ENCODE data around the gene HMCN2. TPM values are rescaled to one million over a fixed set of nuclear protein-coding genes. Genes with fewer than 3 reads are reported as not detected.

Gene HMCN2
- total and polyA plus RNA-seq, 2 donors (not counting 1 experiment from before 2014, with no cell fraction given): 0.01 TPM; not detected in 1

DNA sequence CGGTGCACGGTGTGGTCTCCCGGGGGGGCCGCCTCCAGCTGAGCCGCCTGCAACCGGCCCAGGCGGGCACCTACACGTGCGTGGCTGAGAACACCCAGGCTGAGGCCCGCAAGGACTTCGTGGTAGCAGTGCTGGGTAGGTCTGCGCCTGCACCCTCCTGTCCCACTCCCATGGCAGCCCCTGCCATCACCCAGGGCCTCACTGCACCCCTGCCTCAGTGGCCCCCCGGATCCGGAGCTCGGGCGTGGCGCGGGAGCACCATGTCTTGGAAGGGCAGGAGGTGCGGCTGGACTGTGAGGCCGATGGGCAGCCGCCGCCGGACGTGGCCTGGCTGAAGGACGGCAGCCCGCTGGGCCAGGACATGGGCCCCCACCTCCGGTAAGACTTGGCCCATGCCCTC lies 125.4 kb downstream of the HMCN2 start:
- Histone ChIP-seq H3K9me3 (ENCODE audit: control extremely low read depth in 1 of 3, control insufficient read depth in 2 of 3, insufficient read depth in 1 of 3, low read length in 2 of 3) (peaks cover 0 to 3% (median 0%) of the 10 kb centered on the region in 3 donors), H4K20me1 (ENCODE audit: control insufficient read depth, insufficient read depth, low read length, poor library complexity, severe bottlenecking) (no peaks in the 10 kb centered on the region), H3K79me2 (ENCODE audit: control insufficient read depth, insufficient read depth, low read length) (no peaks in the 10 kb centered on the region), H3K27me3 (replicated peaks in 1 of 4; ENCODE audit: control extremely low read depth in 1 of 4, control insufficient read depth in 3 of 4, insufficient read depth in 4 of 4, low read length in 3 of 4) (no peaks in the 10 kb centered on the region), H3K4me3 (ENCODE audit: control extremely low read depth in 1 of 5, extremely low read depth in 1 of 5, insufficient read depth in 1 of 5, low read depth in 2 of 5, low read length in 4 of 5) (no peak overlapping the region), H3K27ac (ENCODE audit: low read length in 2 of 2) (no peak overlapping the region), H3K4me1 (ENCODE audit: control insufficient read depth in 2 of 2, insufficient read depth in 2 of 2, low read length in 2 of 2) (no peaks in the 10 kb centered on the region), H2AFZ (ENCODE audit: insufficient read depth, low read depth, low read length, poor library complexity, severe bottlenecking) (no peak overlapping the region), H3K9ac (ENCODE audit: low read length) (no peak overlapping the region), H3K4me2 (replicated peaks; ENCODE audit: low read depth, low read length, poor library complexity, severe bottlenecking) (no peak overlapping the region), H3K36me3 (replicated peaks in 1 of 2; ENCODE audit: control extremely low read depth in 1 of 2, control insufficient read depth in 1 of 2, extremely low read depth in 1 of 2, insufficient read depth in 2 of 2, low read length in 1 of 2) (no peaks in the 10 kb centered on the region)
- Mint-ChIP-seq H3K4me1 (no peaks in the 10 kb centered on the region), H3K27ac (no peak overlapping the region), H3K27me3 (no peaks in the 10 kb centered on the region), H3K9me3 (ENCODE audit: insufficient read depth) (no peaks in the 10 kb centered on the region), H3K4me3 (no peak overlapping the region)
- POLR2A ChIA-PET: no interaction called here
- CTCF ChIA-PET: no interaction called here
- no peak for DNase-seq
- 95% methylated on average over 27 of the region's 27 CpGs for WGBS (ENCODE audit: insufficient coverage)
- no peak for ATAC-seq (ENCODE audit: low read depth)
- intact Hi-C loops (cut with micrococcal nuclease): no loop called here
- TF ChIP-seq EZH2 (IDR thresholded peaks at IDR 0.05; ENCODE audit: borderline replicate concordance, insufficient read depth, low read depth, low read length, poor library complexity, severe bottlenecking): no peak
- TF ChIP-seq, protein P1, sequence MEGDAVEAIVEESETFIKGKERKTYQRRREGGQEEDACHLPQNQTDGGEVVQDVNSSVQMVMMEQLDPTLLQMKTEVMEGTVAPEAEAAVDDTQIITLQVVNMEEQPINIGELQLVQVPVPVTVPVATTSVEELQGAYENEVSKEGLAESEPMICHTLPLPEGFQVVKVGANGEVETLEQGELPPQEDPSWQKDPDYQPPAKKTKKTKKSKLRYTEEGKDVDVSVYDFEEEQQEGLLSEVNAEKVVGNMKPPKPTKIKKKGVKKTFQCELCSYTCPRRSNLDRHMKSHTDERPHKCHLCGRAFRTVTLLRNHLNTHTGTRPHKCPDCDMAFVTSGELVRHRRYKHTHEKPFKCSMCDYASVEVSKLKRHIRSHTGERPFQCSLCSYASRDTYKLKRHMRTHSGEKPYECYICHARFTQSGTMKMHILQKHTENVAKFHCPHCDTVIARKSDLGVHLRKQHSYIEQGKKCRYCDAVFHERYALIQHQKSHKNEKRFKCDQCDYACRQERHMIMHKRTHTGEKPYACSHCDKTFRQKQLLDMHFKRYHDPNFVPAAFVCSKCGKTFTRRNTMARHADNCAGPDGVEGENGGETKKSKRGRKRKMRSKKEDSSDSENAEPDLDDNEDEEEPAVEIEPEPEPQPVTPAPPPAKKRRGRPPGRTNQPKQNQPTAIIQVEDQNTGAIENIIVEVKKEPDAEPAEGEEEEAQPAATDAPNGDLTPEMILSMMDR (IDR thresholded peaks at IDR 0.05): no peak

DNA sequence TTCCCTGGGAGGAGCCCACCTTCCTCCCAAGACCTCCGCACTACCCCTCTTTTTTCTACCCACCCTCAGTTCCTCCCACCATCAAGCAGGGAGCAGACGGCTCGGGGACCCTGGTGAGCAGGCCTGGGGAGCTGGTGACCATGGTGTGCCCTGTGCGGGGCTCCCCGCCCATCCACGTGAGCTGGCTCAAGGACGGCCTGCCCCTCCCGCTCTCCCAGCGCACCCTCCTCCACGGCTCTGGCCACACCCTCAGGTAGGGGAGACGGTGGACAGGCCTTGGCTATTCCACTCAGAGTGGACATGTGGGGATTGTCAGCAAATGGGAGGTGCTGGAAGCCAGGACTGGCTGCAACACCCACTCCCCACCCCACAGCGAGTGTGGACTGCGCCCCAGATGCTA lies 126.3 kb downstream of the HMCN2 start:
- Histone ChIP-seq H3K4me3 (ENCODE audit: control extremely low read depth in 1 of 5, extremely low read depth in 1 of 5, insufficient read depth in 1 of 5, low read depth in 2 of 5, low read length in 4 of 5) (no peak overlapping the region), H4K20me1 (ENCODE audit: control insufficient read depth, insufficient read depth, low read length, poor library complexity, severe bottlenecking) (no peaks in the 10 kb centered on the region), H3K27ac (ENCODE audit: low read length in 2 of 2) (no peak overlapping the region), H3K27me3 (replicated peaks in 1 of 4; ENCODE audit: control extremely low read depth in 1 of 4, control insufficient read depth in 3 of 4, insufficient read depth in 4 of 4, low read length in 3 of 4) (no peaks in the 10 kb centered on the region), H3K9ac (ENCODE audit: low read length) (no peak overlapping the region), H3K9me3 (ENCODE audit: control extremely low read depth in 1 of 3, control insufficient read depth in 2 of 3, insufficient read depth in 1 of 3, low read length in 2 of 3) (peaks cover 0 to 8% (median 0%) of the 10 kb centered on the region in 3 donors), H3K4me2 (replicated peaks; ENCODE audit: low read depth, low read length, poor library complexity, severe bottlenecking) (no peak overlapping the region), H2AFZ (ENCODE audit: insufficient read depth, low read depth, low read length, poor library complexity, severe bottlenecking) (no peak overlapping the region), H3K36me3 (replicated peaks in 1 of 2; ENCODE audit: control extremely low read depth in 1 of 2, control insufficient read depth in 1 of 2, extremely low read depth in 1 of 2, insufficient read depth in 2 of 2, low read length in 1 of 2) (no peaks in the 10 kb centered on the region), H3K79me2 (ENCODE audit: control insufficient read depth, insufficient read depth, low read length) (no peaks in the 10 kb centered on the region), H3K4me1 (ENCODE audit: control insufficient read depth in 2 of 2, insufficient read depth in 2 of 2, low read length in 2 of 2) (no peaks in the 10 kb centered on the region)
- TF ChIP-seq, protein P1 (IDR thresholded peaks at IDR 0.05): no peak
- no peak for TF ChIP-seq EZH2 (IDR thresholded peaks at IDR 0.05; ENCODE audit: borderline replicate concordance, insufficient read depth, low read depth, low read length, poor library complexity, severe bottlenecking)
- intact Hi-C loops (cut with micrococcal nuclease): no loop called here
- Mint-ChIP-seq H3K27ac (no peak overlapping the region), H3K27me3 (peaks cover 2% of the 10 kb centered on the region), H3K4me3 (no peak overlapping the region), H3K9me3 (ENCODE audit: insufficient read depth) (no peaks in the 10 kb centered on the region), H3K4me1 (no peaks in the 10 kb centered on the region)
- ATAC-seq (ENCODE audit: low read depth) (no peak), DNase-seq (no peak)
- ChIA-PET POLR2A (no interaction called here), CTCF (interaction anchor here (0.8 kb wide), 1 partner anchor 315 kb away, joined by 3 read pairs; no protein-coding TSS in a partner anchor)
- WGBS (ENCODE audit: insufficient coverage): 83% methylated on average over 9 of the region's 13 CpGs
